Sigmoid colon (tissue), 7 donors: ENCODE results near the gene SLC22A5. TPM values are rescaled to one million over a fixed set of nuclear protein-coding genes. Genes with fewer than 3 reads are reported as not detected.

Experiments used
- DNase-seq: peaks from one replicate; pipeline ENCODE4 v3.0.0-alpha.2; 2019
- H3K27ac ChIP-seq, 4 donors: fragments of 200-600 bp; sonication (generic); one replicate each; pipeline ENCODE4 v1.5.1; 2016 to 2019; ENCODE audit warnings: mild to moderate bottlenecking in 1 of 4
- H3K27me3 ChIP-seq, 3 donors: fragments of 200-600 bp; sonication (generic); one replicate each; pipeline ENCODE4 v1.5.1; 2019; ENCODE audit warnings: mild to moderate bottlenecking in 1 of 3
- H3K36me3 ChIP-seq, 4 donors: fragments of 200-600 bp; sonication (generic); one replicate each; pipeline ENCODE4 v1.5.1; 2016 to 2019
- H3K4me1 ChIP-seq, 4 donors: fragments of 200-600 bp; sonication (generic); one replicate each; pipeline ENCODE4 v1.5.1; 2017 to 2019
- H3K4me3 ChIP-seq, 4 donors: fragments of 200-600 bp; sonication (generic); one replicate each; pipeline ENCODE4 v1.5.1; 2017 to 2019; ENCODE audit warnings: mild to moderate bottlenecking in 2 of 4, moderate library complexity in 1 of 4
- H3K9me3 ChIP-seq, 4 donors: fragments of 200-600 bp in 3 of 4; sonication (generic) in 3 of 4; one replicate each; pipeline versions ENCODE4 v1.5.1 to v1.6.1; 2013 to 2019
- EP300 ChIP-seq, 4 donors: sonication (generic); formaldehyde crosslinking; IDR thresholded peaks; one replicate each; pipeline ENCODE4 v1.6.1; 2017; ENCODE audit warnings: antibody characterized with exemption in 4 of 4
- POLR2A ChIP-seq, 2 donors: fragments of 450-650 bp; IDR thresholded peaks; one replicate each; pipeline ENCODE4 v1.6.1; 2016; ENCODE audit warnings: antibody characterized with exemption in 2 of 2, mild to moderate bottlenecking in 2 of 2, moderate library complexity in 2 of 2
- POLR2AphosphoS5 ChIP-seq, 4 donors: sonication (generic); formaldehyde crosslinking; IDR thresholded peaks; one replicate each; pipeline ENCODE4 v1.6.1; 2017; ENCODE audit warnings: antibody characterized with exemption in 4 of 4
- WGBS, 2 donors: extraction: QIAGEN DNeasy Blood & Tissue Kit; methylation state at CpG; one replicate each; pipeline ENCODE4 v1.1.7; 2013; 5-methylcytosine and 5-hydroxymethylcytosine counted together
- intact Hi-C: fragments of 100-400 bp; cut with DNase I; formaldehyde crosslinking; loops from one replicate; pipeline ENCODE4 v1.15.1; 2023
- polyA plus RNA-seq, 3 donors: library from polyadenylated mRNA; stranded (reverse); fragments of 200-250 nt; gene quantifications; one replicate each; pipeline ENCODE4 v1.2.3, GENCODE V29; 2013
- total RNA-seq, 4 donors: library from RNA; depleted of rRNA; stranded (reverse); fragments of >200 nt; gene quantifications; one replicate each; pipeline ENCODE4 v1.1.0, GENCODE V29; 2016
- TF ChIP-seq, protein P1 (sequence below), 4 experiments: fragments of 450-650 bp in 3 of 4; fragments of 200-600 bp in 1 of 4; IDR thresholded peaks; one replicate each; pipeline ENCODE4 v1.5.1; 2016 to 2019; ENCODE audit warnings: antibody characterized with exemption in 4 of 4, mild to moderate bottlenecking in 3 of 4, moderate library complexity in 2 of 4
- donor health status: healthy with polysubstance abuse.
- donor health status: Bipolar disorder and iron deficiency.
- donor health status: healthy.

Gene SLC22A5
- 1 to 10 TPM; 3.6 to 9.9 (median 6.3) TPM for total RNA-seq
- 10 to 100 TPM in 1 of 3 donors, 1 to 10 TPM in 2; 6.0 to 11.9 (median 9.0) TPM for polyA plus RNA-seq

GRCh38 chr5:132369474-132370180 is at the start of gene SLC22A5:
Gene SLC22A5, plus strand, starts transcription at chr5:132369710. Its CDS starts 263 bp downstream, at chr5:132369973.
- intact Hi-C loops, result loop anchor here (1.0 to 5.0 kb wide), 3 partner anchors 75 to 177 kb away; partner anchors contain the start of gene SLC22A4
- peak in 1 of 2 donors; percentile 22 for TF ChIP-seq POLR2A (IDR thresholded peaks at IDR 0.05)
- peak; percentile 4 to 61 (median 44) for TF ChIP-seq POLR2AphosphoS5 (IDR thresholded peaks at IDR 0.05)
- TF ChIP-seq EP300 (IDR thresholded peaks at IDR 0.05), result no peak
- DNase-seq, result peak; percentile 74
- Histone ChIP-seq H3K4me3 (peak within 1 kb of the TSS; percentile 60 to 80 (median 76)), H3K36me3 (no peaks in the 10 kb centered on the region), H3K4me1 (peaks cover 0 to 41% (median 27%) of the 10 kb centered on the region in 4 donors), H3K27ac (peak within 1 kb of the TSS; percentile 83 to 89 (median 87)), H3K9me3 (no peaks in the 10 kb centered on the region), H3K27me3 (no peaks in the 10 kb centered on the region)
- WGBS, 2 donors, result 0 to 1% methylated on average over 83 of the region's 83 CpGs

DNA sequence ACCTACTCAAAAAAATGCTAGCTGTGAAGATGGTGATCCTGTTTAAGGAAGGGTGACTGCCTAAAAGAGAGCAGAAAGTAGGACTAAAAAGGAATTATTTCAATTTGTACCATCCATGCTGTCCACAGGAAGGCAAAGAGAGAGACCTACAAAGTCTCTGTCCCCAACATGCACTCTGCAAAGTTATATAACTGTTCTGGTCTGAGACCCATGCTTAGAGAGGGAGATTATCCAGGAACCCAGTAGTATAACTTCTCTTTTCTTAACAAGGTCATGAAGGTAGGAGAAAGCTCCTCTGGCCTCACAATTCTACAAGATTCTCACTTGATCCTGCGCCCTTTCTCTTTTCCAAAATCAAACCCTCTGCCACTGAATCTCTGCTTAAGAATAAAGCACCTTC is 49.5 kb upstream of the SLC22A5 start:
- WGBS, 2 donors, result 96 to 97% methylated on average over 1 of the region's 1 CpG

DNA sequence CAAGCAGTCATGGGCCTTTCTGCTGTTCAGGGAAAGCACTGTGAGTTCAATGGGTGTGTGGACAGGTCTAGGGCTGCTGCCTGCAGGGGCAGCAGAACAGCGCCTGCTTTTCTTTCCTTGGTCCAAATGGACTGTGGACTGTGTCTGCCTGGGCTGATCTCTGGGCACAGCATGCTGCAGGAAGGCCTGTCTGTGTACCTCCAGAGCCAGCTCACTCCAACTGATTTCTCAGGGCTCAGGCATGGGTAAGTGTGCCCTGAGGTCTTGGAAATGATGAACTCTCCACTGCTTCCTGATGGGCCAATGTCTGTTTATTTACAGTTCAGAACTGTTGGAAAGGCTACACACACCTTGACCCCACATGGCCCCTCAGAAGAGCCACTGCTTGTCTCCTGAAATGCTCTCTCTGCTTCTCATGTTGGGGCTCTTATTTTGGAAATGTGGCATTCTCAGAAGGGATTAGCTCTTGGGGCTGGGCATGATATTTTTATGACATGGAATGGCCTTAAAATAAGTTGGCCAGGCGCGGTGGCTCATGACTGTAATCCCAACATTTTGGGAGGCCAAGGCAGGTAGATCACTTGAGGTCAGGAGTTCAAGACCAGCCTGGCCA is 48.3 kb upstream of the SLC22A5 start:
- H3K36me3 ChIP-seq, result no peaks in the 10 kb centered on the region

More for the DNA sequence above, 49.5 kb upstream of the SLC22A5 start:
- Histone ChIP-seq H3K4me1 (no peaks in the 10 kb centered on the region), H3K9me3 (no peaks in the 10 kb centered on the region), H3K36me3 (no peaks in the 10 kb centered on the region), H3K27ac (no peak overlapping the region), H3K4me3 (no peak overlapping the region), H3K27me3 (no peaks in the 10 kb centered on the region)
- DNase-seq, result no peak
- intact Hi-C loops, result no loop called here
- TF ChIP-seq, protein P1, sequence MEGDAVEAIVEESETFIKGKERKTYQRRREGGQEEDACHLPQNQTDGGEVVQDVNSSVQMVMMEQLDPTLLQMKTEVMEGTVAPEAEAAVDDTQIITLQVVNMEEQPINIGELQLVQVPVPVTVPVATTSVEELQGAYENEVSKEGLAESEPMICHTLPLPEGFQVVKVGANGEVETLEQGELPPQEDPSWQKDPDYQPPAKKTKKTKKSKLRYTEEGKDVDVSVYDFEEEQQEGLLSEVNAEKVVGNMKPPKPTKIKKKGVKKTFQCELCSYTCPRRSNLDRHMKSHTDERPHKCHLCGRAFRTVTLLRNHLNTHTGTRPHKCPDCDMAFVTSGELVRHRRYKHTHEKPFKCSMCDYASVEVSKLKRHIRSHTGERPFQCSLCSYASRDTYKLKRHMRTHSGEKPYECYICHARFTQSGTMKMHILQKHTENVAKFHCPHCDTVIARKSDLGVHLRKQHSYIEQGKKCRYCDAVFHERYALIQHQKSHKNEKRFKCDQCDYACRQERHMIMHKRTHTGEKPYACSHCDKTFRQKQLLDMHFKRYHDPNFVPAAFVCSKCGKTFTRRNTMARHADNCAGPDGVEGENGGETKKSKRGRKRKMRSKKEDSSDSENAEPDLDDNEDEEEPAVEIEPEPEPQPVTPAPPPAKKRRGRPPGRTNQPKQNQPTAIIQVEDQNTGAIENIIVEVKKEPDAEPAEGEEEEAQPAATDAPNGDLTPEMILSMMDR (IDR thresholded peaks at IDR 0.05), result no peak
- no peak for TF ChIP-seq POLR2AphosphoS5 (IDR thresholded peaks at IDR 0.05)
- TF ChIP-seq POLR2A (IDR thresholded peaks at IDR 0.05), result no peak
- no peak for TF ChIP-seq EP300 (IDR thresholded peaks at IDR 0.05)

DNA sequence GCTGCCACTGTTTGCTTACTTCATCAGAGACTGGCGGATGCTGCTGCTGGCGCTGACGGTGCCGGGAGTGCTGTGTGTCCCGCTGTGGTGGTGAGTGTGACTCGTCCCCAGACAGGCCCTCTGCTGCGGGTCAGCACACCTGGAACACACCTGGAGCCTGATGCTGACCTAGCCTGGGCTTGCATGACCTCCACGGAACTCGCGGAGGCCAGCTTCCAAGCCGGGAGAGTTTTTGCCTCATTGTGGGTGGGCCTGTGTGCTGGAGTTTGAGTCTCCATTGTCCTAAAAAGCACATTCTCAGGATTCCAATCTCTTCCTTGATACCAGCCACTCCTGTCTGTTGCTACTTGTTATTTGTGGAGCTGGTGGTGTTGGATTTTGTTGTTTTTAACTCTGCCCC is 47.2 kb upstream of the SLC22A5 start:
- Histone ChIP-seq H3K36me3 (peaks cover 0 to under 1% (median 0%) of the 10 kb centered on the region in 4 donors), H3K4me1 (no peaks in the 10 kb centered on the region), H3K9me3 (no peaks in the 10 kb centered on the region), H3K27me3 (no peaks in the 10 kb centered on the region), H3K4me3 (no peak overlapping the region), H3K27ac (no peak overlapping the region)
- no peak for TF ChIP-seq POLR2A (IDR thresholded peaks at IDR 0.05)
- TF ChIP-seq EP300 (IDR thresholded peaks at IDR 0.05), result no peak
- no peak for TF ChIP-seq POLR2AphosphoS5 (IDR thresholded peaks at IDR 0.05)
- TF ChIP-seq, protein P1 (IDR thresholded peaks at IDR 0.05), result no peak
- WGBS, 2 donors, result 85 to 91% methylated on average over 11 of the region's 11 CpGs
- intact Hi-C loops, result no loop called here
- no peak for DNase-seq

More for the DNA sequence above, 48.3 kb upstream of the SLC22A5 start:
- H3K27me3 ChIP-seq, result no peaks in the 10 kb centered on the region
- 88 to 97% methylated on average over 3 of the region's 3 CpGs for WGBS, 2 donors
- no peak overlapping the region for H3K27ac ChIP-seq
- no peak overlapping the region for H3K4me3 ChIP-seq
- no peak for DNase-seq
- no peak for TF ChIP-seq EP300 (IDR thresholded peaks at IDR 0.05)
- TF ChIP-seq POLR2AphosphoS5 (IDR thresholded peaks at IDR 0.05), result no peak
- TF ChIP-seq, protein P1 (IDR thresholded peaks at IDR 0.05), result no peak
- no peak for TF ChIP-seq POLR2A (IDR thresholded peaks at IDR 0.05)
- no peaks in the 10 kb centered on the region for H3K4me1 ChIP-seq
- H3K9me3 ChIP-seq, result no peaks in the 10 kb centered on the region
- intact Hi-C loops, result no loop called here

GRCh38 chr5:132323202-132323601 is 46.3 kb upstream of the SLC22A5 start:
- Histone ChIP-seq H3K9me3 (no peaks in the 10 kb centered on the region), H3K36me3 (peaks cover 0 to 9% (median 0%) of the 10 kb centered on the region in 4 donors), H3K27ac (no peak overlapping the region), H3K27me3 (no peaks in the 10 kb centered on the region), H3K4me3 (no peak overlapping the region), H3K4me1 (no peaks in the 10 kb centered on the region)
- 85 to 95% methylated on average over 5 of the region's 5 CpGs for WGBS, 2 donors
- TF ChIP-seq POLR2A (IDR thresholded peaks at IDR 0.05), result no peak
- TF ChIP-seq, protein P1 (IDR thresholded peaks at IDR 0.05), result no peak
- intact Hi-C loops, result no loop called here
- no peak for DNase-seq
